Measurements from ENCODE around the gene ETV3L. TPM values are rescaled to one million over a fixed set of nuclear protein-coding genes. Genes with fewer than 3 reads are reported as not detected.
A peak's percentile ranks its signal among the peaks of the same experiment; 100 is the strongest.

Gene ETV3L
- total RNA-seq, 1 experiment from 2014 or later, result not detected

- H3K4me1 ChIP-seq (ENCODE audit: control insufficient read depth in 1 of 2, insufficient read depth in 2 of 2, low read length in 2 of 2), result peaks cover 13 to 25% of the 10 kb centered on the region in 2 experiments
- H3K36me3 ChIP-seq (ENCODE audit: control insufficient read depth in 1 of 2, insufficient read depth in 2 of 2, low read length in 2 of 2), result peaks cover 38 to 44% of the 10 kb centered on the region in 2 experiments
- DNase-seq (ENCODE audit: low read depth, low spot score) (no peak), ATAC-seq (no peak)
- H3K79me2 ChIP-seq (ENCODE audit: insufficient read depth, low read length), result peaks cover 46% of the 10 kb centered on the region
- CTCF ChIA-PET, result interaction anchor here (0.7 to 2.3 kb wide), 6 partner anchors 12 to 62 kb away, joined by 3 to 12 read pairs (median 4); no protein-coding TSS in a partner anchor
- H3K4me3 ChIP-seq (replicated peaks in 1 of 2; ENCODE audit: low read depth in 1 of 2, low read length in 2 of 2), result no peak overlapping the region
- intact Hi-C loops (cut with micrococcal nuclease), result loop anchor here (5.0 kb wide), 1 partner anchor 43 kb away; no protein-coding TSS in a partner anchor
- H3K9me3 ChIP-seq (ENCODE audit: control insufficient read depth in 1 of 2, insufficient read depth in 1 of 2, low read depth in 1 of 2, low read length in 2 of 2), result no peaks in the 10 kb centered on the region
- peak overlapping the region; percentile 90; the same call in 1 of the 2 replicates for H3K4me2 ChIP-seq (ENCODE audit: low read length)
- no peak overlapping the region for H3K27ac ChIP-seq (ENCODE audit: low read depth, low read length)
- no peak overlapping the region for H3K9ac ChIP-seq (ENCODE audit: low read length)
- POLR2A ChIA-PET, result no interaction called here
- H3K27me3 ChIP-seq (ENCODE audit: insufficient read depth, low read length), result no peaks in the 10 kb centered on the region
- no peak overlapping the region for H2AFZ ChIP-seq (ENCODE audit: low read depth, low read length, poor library complexity, severe bottlenecking)
- RAD21 ChIA-PET (ENCODE audit: low non-redundant PET in 1 of 2, low total read pairs in 2 of 2, uncharacterized antibody in 2 of 2, unreplicated experiment in 2 of 2), result no interaction called here
- TF ChIP-seq POLR2A (IDR thresholded peaks at IDR 0.05; ENCODE audit: borderline replicate concordance, extremely low read depth, insufficient read depth, insufficient read length), result no peak
- no peak for TF ChIP-seq YY1 (IDR thresholded peaks at IDR 0.05; ENCODE audit: extremely low read depth, insufficient replicate concordance, low read depth, low read length)
- no peak for TF ChIP-seq JUND (IDR thresholded peaks at IDR 0.05)
- no peak for TF ChIP-seq SIN3A (IDR thresholded peaks at IDR 0.05; ENCODE audit: low read depth)
- TF ChIP-seq POLR2AphosphoS5 (IDR thresholded peaks at IDR 0.05; ENCODE audit: low read depth, low read length), result no peak
- no peak for TF ChIP-seq CTCF (IDR thresholded peaks at IDR 0.05 in 2 of 3, conservative IDR thresholded peaks at IDR 0.05 in 1 of 3; ENCODE audit: borderline replicate concordance in 1 of 3, insufficient read depth in 1 of 3, low read depth in 2 of 3, low read length in 2 of 3)
- no peak for TF ChIP-seq SRF (IDR thresholded peaks at IDR 0.05; ENCODE audit: low read depth)
- no peak for TF ChIP-seq MAX (IDR thresholded peaks at IDR 0.05)
- no peaks in the 10 kb centered on the region for H3K9me2 ChIP-seq (ENCODE audit: insufficient read depth)
- H4K20me1 ChIP-seq (ENCODE audit: insufficient read depth), result peaks cover 7% of the 10 kb centered on the region; the same call in 1 of the 2 replicates
- no TSS peak for BruUV-seq (replicated peaks)
Observed at GRCh38 chr1:157135646-157136045, 36.0 kb upstream of the ETV3L start.

Data from HCT116 (cell line).